Heart left ventricle (tissue), 13 donors: ENCODE data around the gene HID1.

Source experiments
- CTCF ChIP-seq, 12 donors: fragments of 200-600 bp; sonication (generic) in 4 of 12; IDR thresholded peaks; one replicate each; pipeline versions ENCODE4 v1.5.0 to v1.8.0; 2018 to 2022; ENCODE audit warnings: antibody characterized with exemption in 12 of 12, mild to moderate bottlenecking in 5 of 12
- POLR2A ChIP-seq, 2 donors: fragments of 450-650 bp; IDR thresholded peaks; one replicate each; pipeline ENCODE4 v1.6.1; 2017; ENCODE audit warnings: antibody characterized with exemption in 2 of 2, mild to moderate bottlenecking in 2 of 2, moderate library complexity in 2 of 2
- donor health status: ischemic (EF 13 %, LVEDD 7.1; RV severe dilation, severe dysfunction).
- donor health status: DM: no; HTN: yes; CAD: no.
- donor health status: DM: no; HTN: no; CAD: no.
- donor health status: ischemic (EF 25% LVEDD 6.9; RV normal size, moderate dysfunction).
- donor health status: ischemic (EF 25% LVEDD 5.7; RV mildly dilated, moderate dysfunction).
- donor health status: ischemic (EF 35%, LVEDD 5.7; RV mildly dilated, moderate dysfunction).
- donor health status: nonischemic (EF 11% LVEDD 7.7; RV severe dilation, severe dysfunction).
- donor health status: DM: yes; HTN: yes; CAD: no.
- donor health status: PGD.
- donor health status: ischemic (EF 29% LVEDD 5.4; RV normal size, mild dysfunction).
- donor health status: nonischemic (EF 23%, LVEDD 6.1; RV moderate dilation, normal function).

GRCh38 chr17:74922172-74922571 is 50.4 kb downstream of the HID1 start:
- TF ChIP-seq CTCF (IDR thresholded peaks at IDR 0.05), result no peak
- TF ChIP-seq POLR2A (IDR thresholded peaks at IDR 0.05), result no peak
